ENCODE measurements around the gene ESYT1. TPM values are rescaled to one million over a fixed set of nuclear protein-coding genes. Genes with fewer than 3 reads are reported as not detected.

ESYT1 gene
- total and polyA plus RNA-seq, 2 donors (not counting 1 experiment from before 2014, with no cell fraction given), result 182 to 446 TPM

DNA sequence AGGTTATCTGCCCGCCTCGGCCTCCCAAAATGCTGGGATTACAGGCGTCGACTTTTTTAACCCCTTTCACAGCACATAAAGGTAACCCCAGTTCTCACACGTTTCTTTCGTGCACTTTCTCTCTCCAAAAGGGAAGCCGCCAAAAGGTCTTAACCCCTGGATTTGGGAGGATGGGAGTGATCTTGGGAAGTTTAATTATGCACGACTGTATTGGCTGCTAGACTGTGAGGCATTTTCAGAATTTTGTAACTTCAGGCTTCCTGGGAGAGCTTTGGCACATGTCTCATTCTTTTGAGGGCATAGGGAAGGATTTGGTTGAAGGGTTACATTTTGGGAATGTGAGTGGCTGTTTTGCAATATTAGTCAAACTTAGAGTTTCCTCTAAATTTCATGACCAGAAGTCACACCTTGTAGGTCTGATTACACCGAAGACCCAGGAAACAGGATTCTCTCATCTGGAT lies 62.7 kb downstream of the ESYT1 start:
- peak in 1 of 2 donors; percentile 21 for DNase-seq (ENCODE audit: low read depth in 2 of 2)
- peak overlapping the region; percentile 30 for H2AFZ ChIP-seq (ENCODE audit: low read length)
- H4K20me1 ChIP-seq (ENCODE audit: control insufficient read depth, extremely low read depth, insufficient read depth, low read length), result no peaks in the 10 kb centered on the region
- H3K36me3 ChIP-seq (ENCODE audit: control insufficient read depth, insufficient read depth, low read length), result no peaks in the 10 kb centered on the region
- H3K4me3 ChIP-seq (replicated peaks in 1 of 4; ENCODE audit: control extremely low read depth in 1 of 4, insufficient read depth in 1 of 4, low read depth in 3 of 4, low read length in 4 of 4), result peak overlapping the region in 2 of 4 experiments; percentile 90 to 91
- H3K4me1 ChIP-seq (ENCODE audit: control insufficient read depth, extremely low read depth, insufficient read depth, low read length), result peaks cover 5% of the 10 kb centered on the region
- no peak overlapping the region for H3K9ac ChIP-seq (ENCODE audit: insufficient read depth, low read length)
- H3K9me3 ChIP-seq (ENCODE audit: control insufficient read depth, insufficient read depth, low read depth, low read length), result no peaks in the 10 kb centered on the region
- H3K79me2 ChIP-seq (ENCODE audit: control insufficient read depth, insufficient read depth, low read length), result peaks cover 30% of the 10 kb centered on the region
- H3K4me2 ChIP-seq (ENCODE audit: extremely low read depth, insufficient read depth, low read length), result peak overlapping the region; percentile 32
- H3K27ac ChIP-seq (ENCODE audit: insufficient read depth, low read length), result no peak overlapping the region
- TF ChIP-seq EZH2 (IDR thresholded peaks at IDR 0.05; ENCODE audit: low read length, missing control alignments), result no peak
- TF ChIP-seq, protein P1, sequence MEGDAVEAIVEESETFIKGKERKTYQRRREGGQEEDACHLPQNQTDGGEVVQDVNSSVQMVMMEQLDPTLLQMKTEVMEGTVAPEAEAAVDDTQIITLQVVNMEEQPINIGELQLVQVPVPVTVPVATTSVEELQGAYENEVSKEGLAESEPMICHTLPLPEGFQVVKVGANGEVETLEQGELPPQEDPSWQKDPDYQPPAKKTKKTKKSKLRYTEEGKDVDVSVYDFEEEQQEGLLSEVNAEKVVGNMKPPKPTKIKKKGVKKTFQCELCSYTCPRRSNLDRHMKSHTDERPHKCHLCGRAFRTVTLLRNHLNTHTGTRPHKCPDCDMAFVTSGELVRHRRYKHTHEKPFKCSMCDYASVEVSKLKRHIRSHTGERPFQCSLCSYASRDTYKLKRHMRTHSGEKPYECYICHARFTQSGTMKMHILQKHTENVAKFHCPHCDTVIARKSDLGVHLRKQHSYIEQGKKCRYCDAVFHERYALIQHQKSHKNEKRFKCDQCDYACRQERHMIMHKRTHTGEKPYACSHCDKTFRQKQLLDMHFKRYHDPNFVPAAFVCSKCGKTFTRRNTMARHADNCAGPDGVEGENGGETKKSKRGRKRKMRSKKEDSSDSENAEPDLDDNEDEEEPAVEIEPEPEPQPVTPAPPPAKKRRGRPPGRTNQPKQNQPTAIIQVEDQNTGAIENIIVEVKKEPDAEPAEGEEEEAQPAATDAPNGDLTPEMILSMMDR (conservative IDR thresholded peaks at IDR 0.05 in 1 of 2, IDR thresholded peaks at IDR 0.05 in 1 of 2; ENCODE audit: low read depth in 1 of 2, low read length in 2 of 2), result no peak
- no peaks in the 10 kb centered on the region for H3K27me3 ChIP-seq (ENCODE audit: control insufficient read depth, insufficient read depth, low read length)

DNA sequence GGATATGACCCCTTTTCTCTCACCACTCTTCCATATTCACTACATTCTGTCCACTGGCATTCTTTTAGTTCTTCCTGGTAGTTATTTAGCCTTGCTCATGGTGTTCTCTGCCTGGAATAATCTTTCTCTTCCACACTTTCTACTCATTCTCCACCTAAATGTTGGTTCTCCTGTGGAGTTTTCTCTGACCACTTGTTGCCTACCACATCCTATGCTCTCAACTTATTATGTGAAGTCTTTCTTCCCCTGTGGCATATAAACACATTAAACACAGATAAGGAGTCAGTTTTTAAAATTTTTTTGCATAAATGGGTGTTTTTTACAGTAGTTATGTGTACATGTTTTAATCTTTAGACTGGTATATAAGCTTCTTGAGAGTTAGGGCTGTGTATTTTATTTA lies 64.5 kb downstream of the ESYT1 start:
- no peaks in the 10 kb centered on the region for H4K20me1 ChIP-seq (ENCODE audit: control insufficient read depth, extremely low read depth, insufficient read depth, low read length)
- H3K9ac ChIP-seq (ENCODE audit: insufficient read depth, low read length), result no peak overlapping the region
- H3K36me3 ChIP-seq (ENCODE audit: control insufficient read depth, insufficient read depth, low read length), result no peaks in the 10 kb centered on the region
- no peaks in the 10 kb centered on the region for H3K9me3 ChIP-seq (ENCODE audit: control insufficient read depth, insufficient read depth, low read depth, low read length)
- peaks cover 4% of the 10 kb centered on the region for H3K4me1 ChIP-seq (ENCODE audit: control insufficient read depth, extremely low read depth, insufficient read depth, low read length)
- peaks cover 15% of the 10 kb centered on the region for H3K79me2 ChIP-seq (ENCODE audit: control insufficient read depth, insufficient read depth, low read length)
- no peak overlapping the region for H3K4me3 ChIP-seq (replicated peaks in 1 of 4; ENCODE audit: control extremely low read depth in 1 of 4, insufficient read depth in 1 of 4, low read depth in 3 of 4, low read length in 4 of 4)
- H3K4me2 ChIP-seq (ENCODE audit: extremely low read depth, insufficient read depth, low read length), result no peak overlapping the region
- peak overlapping the region; percentile 13 for H2AFZ ChIP-seq (ENCODE audit: low read length)
- H3K27me3 ChIP-seq (ENCODE audit: control insufficient read depth, insufficient read depth, low read length), result no peaks in the 10 kb centered on the region
- no peak for DNase-seq (ENCODE audit: low read depth in 2 of 2)
- no peak overlapping the region for H3K27ac ChIP-seq (ENCODE audit: insufficient read depth, low read length)
- no peak for TF ChIP-seq EZH2 (IDR thresholded peaks at IDR 0.05; ENCODE audit: low read length, missing control alignments)
- TF ChIP-seq, protein P1 (conservative IDR thresholded peaks at IDR 0.05 in 1 of 2, IDR thresholded peaks at IDR 0.05 in 1 of 2; ENCODE audit: low read depth in 1 of 2, low read length in 2 of 2), result no peak

DNA sequence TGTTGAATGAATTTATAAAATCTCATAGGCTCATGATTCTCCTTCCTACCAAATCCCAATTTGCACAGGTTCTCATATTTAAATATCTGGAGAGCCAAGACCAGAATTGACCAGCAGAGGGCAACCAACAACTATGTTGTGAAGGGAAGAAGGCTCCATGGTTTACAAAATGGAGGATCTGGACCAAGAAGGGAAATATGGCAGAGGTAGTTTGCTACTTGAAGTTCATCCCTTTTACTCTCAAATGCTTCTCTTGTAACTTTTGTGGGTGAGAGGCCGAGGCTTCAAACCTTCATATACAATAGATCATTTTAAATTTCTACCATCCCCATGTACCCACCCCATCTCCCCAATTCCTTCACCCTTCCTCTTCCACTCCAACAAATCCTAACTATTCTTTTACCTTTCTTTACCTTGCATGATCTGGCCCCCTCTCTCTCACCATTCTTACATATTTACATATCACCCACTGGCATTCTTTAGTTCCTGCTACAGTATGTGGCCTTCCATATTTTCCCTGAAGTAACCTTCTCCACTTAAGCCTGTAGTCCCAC lies 65.0 kb downstream of the ESYT1 start:
- Histone ChIP-seq H3K4me1 (ENCODE audit: control insufficient read depth, extremely low read depth, insufficient read depth, low read length) (peaks cover 4% of the 10 kb centered on the region), H3K27ac (ENCODE audit: insufficient read depth, low read length) (no peak overlapping the region), H3K9me3 (ENCODE audit: control insufficient read depth, insufficient read depth, low read depth, low read length) (no peaks in the 10 kb centered on the region), H2AFZ (ENCODE audit: low read length) (peak overlapping the region; percentile 85), H3K4me2 (ENCODE audit: extremely low read depth, insufficient read depth, low read length) (no peak overlapping the region), H3K27me3 (ENCODE audit: control insufficient read depth, insufficient read depth, low read length) (no peaks in the 10 kb centered on the region), H3K4me3 (replicated peaks in 1 of 4; ENCODE audit: control extremely low read depth in 1 of 4, insufficient read depth in 1 of 4, low read depth in 3 of 4, low read length in 4 of 4) (no peak overlapping the region), H4K20me1 (ENCODE audit: control insufficient read depth, extremely low read depth, insufficient read depth, low read length) (no peaks in the 10 kb centered on the region), H3K9ac (ENCODE audit: insufficient read depth, low read length) (no peak overlapping the region), H3K79me2 (ENCODE audit: control insufficient read depth, insufficient read depth, low read length) (peaks cover 10% of the 10 kb centered on the region), H3K36me3 (ENCODE audit: control insufficient read depth, insufficient read depth, low read length) (no peaks in the 10 kb centered on the region)
- TF ChIP-seq, protein P1 (conservative IDR thresholded peaks at IDR 0.05 in 1 of 2, IDR thresholded peaks at IDR 0.05 in 1 of 2; ENCODE audit: low read depth in 1 of 2, low read length in 2 of 2), result peak; percentile 82 to 86
- TF ChIP-seq EZH2 (IDR thresholded peaks at IDR 0.05; ENCODE audit: low read length, missing control alignments), result no peak
- DNase-seq (ENCODE audit: low read depth in 2 of 2), result peak; percentile 75 to 91

Other genes with a start within 250 kb of the ESYT1 start
- gene PYM1, start 200.4 kb upstream of the ESYT1 start, total RNA-seq, result 28.5 and 38.6 TPM in 2 replicates
- gene PYM1, start 200.4 kb upstream of the ESYT1 start, polyA plus RNA-seq, result 27.8 and 29.3 TPM in 2 replicates
- 24.4 and 51.9 TPM in 2 replicates for gene DGKA, start 197.1 kb upstream of the ESYT1 start, total RNA-seq
- 41.4 and 44.7 TPM in 2 replicates for gene DGKA, start 197.1 kb upstream of the ESYT1 start, polyA plus RNA-seq
- gene PMEL, start 162.2 kb upstream of the ESYT1 start, total RNA-seq, result 0.26 and 0.50 TPM in 2 replicates
- gene PMEL, start 162.2 kb upstream of the ESYT1 start, polyA plus RNA-seq, result 0.41 and 0.84 TPM in 2 replicates
- 12.7 and 14.6 TPM in 2 replicates for gene CDK2, start 161.4 kb upstream of the ESYT1 start, total RNA-seq
- gene CDK2, start 161.4 kb upstream of the ESYT1 start, polyA plus RNA-seq, result 32.5 and 43.5 TPM in 2 replicates
- gene RAB5B, start 154.2 kb upstream of the ESYT1 start, total RNA-seq, result 46.2 and 55.3 TPM in 2 replicates
- gene RAB5B, start 154.2 kb upstream of the ESYT1 start, polyA plus RNA-seq, result 144 and 193 TPM in 2 replicates
- gene SUOX, start 131.0 kb upstream of the ESYT1 start, total RNA-seq, result 9.2 and 11.6 TPM in 2 replicates
- gene SUOX, start 131.0 kb upstream of the ESYT1 start, polyA plus RNA-seq, result 11.1 and 15.0 TPM in 2 replicates
- gene IKZF4, start 107.2 kb upstream of the ESYT1 start, total RNA-seq, result 0.51 and 2.0 TPM in 2 replicates
- 3.2 and 3.7 TPM in 2 replicates for gene IKZF4, start 107.2 kb upstream of the ESYT1 start, polyA plus RNA-seq
- 86.2 and 125 TPM in 2 replicates for gene RPS26, start 86.3 kb upstream of the ESYT1 start, total RNA-seq
- gene RPS26, start 86.3 kb upstream of the ESYT1 start, polyA plus RNA-seq, result 739 and 1,779 TPM in 2 replicates
- gene ERBB3, start 48.1 kb upstream of the ESYT1 start, total RNA-seq, result 0.66 and 1.3 TPM in 2 replicates
- 0.59 and 0.92 TPM in 2 replicates for gene ERBB3, start 48.1 kb upstream of the ESYT1 start, polyA plus RNA-seq
- 92.2 and 93.5 TPM in 2 replicates for gene PA2G4, start 23.7 kb upstream of the ESYT1 start, total RNA-seq
- 202 and 342 TPM in 2 replicates for gene PA2G4, start 23.7 kb upstream of the ESYT1 start, polyA plus RNA-seq
- gene RPL41, start 11.6 kb upstream of the ESYT1 start, total RNA-seq, result 2,664 and 4,175 TPM in 2 replicates
- gene RPL41, start 11.6 kb upstream of the ESYT1 start, polyA plus RNA-seq, result 6,961 and 9,604 TPM in 2 replicates
- 5.6 and 7.2 TPM in 2 replicates for gene ZC3H10, start 10.0 kb upstream of the ESYT1 start, total RNA-seq
- 1.8 and 1.9 TPM in 2 replicates for gene ZC3H10, start 10.0 kb upstream of the ESYT1 start, polyA plus RNA-seq
- gene MYL6B, start 24.3 kb downstream of the ESYT1 start, total RNA-seq, result 71.7 and 98.6 TPM in 2 replicates
- 87.7 and 99.1 TPM in 2 replicates for gene MYL6B, start 24.3 kb downstream of the ESYT1 start, polyA plus RNA-seq
- gene MYL6, start 30.1 kb downstream of the ESYT1 start, total RNA-seq, result 1,163 and 1,517 TPM in 2 replicates
- 6,238 and 7,941 TPM in 2 replicates for gene MYL6, start 30.1 kb downstream of the ESYT1 start, polyA plus RNA-seq
- 55.5 and 70.8 TPM in 2 replicates for gene SMARCC2, start 61.2 kb downstream of the ESYT1 start, total RNA-seq
- gene SMARCC2, start 61.2 kb downstream of the ESYT1 start, polyA plus RNA-seq, result 60.2 and 69.6 TPM in 2 replicates
- gene RNF41, start 93.7 kb downstream of the ESYT1 start, total RNA-seq, result 120 and 199 TPM in 2 replicates
- 88.4 and 99.7 TPM in 2 replicates for gene RNF41, start 93.7 kb downstream of the ESYT1 start, polyA plus RNA-seq
- 25.9 and 29.2 TPM in 2 replicates for gene NABP2, start 96.1 kb downstream of the ESYT1 start, total RNA-seq
- gene NABP2, start 96.1 kb downstream of the ESYT1 start, polyA plus RNA-seq, result 39.7 and 65.5 TPM in 2 replicates
- not detected in 2 replicates for gene SLC39A5, start 101.8 kb downstream of the ESYT1 start, total RNA-seq
- gene SLC39A5, start 101.8 kb downstream of the ESYT1 start, polyA plus RNA-seq, result not detected in 2 replicates
- 9.0 and 14.9 TPM in 2 replicates for gene ANKRD52, start 130.1 kb downstream of the ESYT1 start, total RNA-seq
- gene ANKRD52, start 130.1 kb downstream of the ESYT1 start, polyA plus RNA-seq, result 12.2 and 15.8 TPM in 2 replicates
- 6.4 and 9.1 TPM in 2 replicates for gene COQ10A, start 138.7 kb downstream of the ESYT1 start, total RNA-seq
- gene COQ10A, start 138.7 kb downstream of the ESYT1 start, polyA plus RNA-seq, result 14.2 and 16.2 TPM in 2 replicates
- 70.4 and 117 TPM in 2 replicates for gene CS, start 172.1 kb downstream of the ESYT1 start, total RNA-seq
- gene CS, start 172.1 kb downstream of the ESYT1 start, polyA plus RNA-seq, result 170 and 228 TPM in 2 replicates
- gene CNPY2, start 187.7 kb downstream of the ESYT1 start, total RNA-seq, result 47.3 and 48.2 TPM in 2 replicates
- 124 and 142 TPM in 2 replicates for gene CNPY2, start 187.7 kb downstream of the ESYT1 start, polyA plus RNA-seq
- gene PAN2, start 205.7 kb downstream of the ESYT1 start, total RNA-seq, result 18.5 and 25.9 TPM in 2 replicates
- gene PAN2, start 205.7 kb downstream of the ESYT1 start, polyA plus RNA-seq, result 11.4 and 17.3 TPM in 2 replicates
- 0.17 TPM in 1 of 2 replicates, not detected in the other for gene IL23A, start 210.6 kb downstream of the ESYT1 start, total RNA-seq
- 0.12 TPM in 1 of 2 replicates, not detected in the other for gene IL23A, start 210.6 kb downstream of the ESYT1 start, polyA plus RNA-seq
- gene STAT2, start 231.8 kb downstream of the ESYT1 start, total RNA-seq, result 284 and 368 TPM in 2 replicates
- 112 and 148 TPM in 2 replicates for gene STAT2, start 231.8 kb downstream of the ESYT1 start, polyA plus RNA-seq
- not detected in 2 replicates for gene APOF, start 234.6 kb downstream of the ESYT1 start, total RNA-seq
- gene APOF, start 234.6 kb downstream of the ESYT1 start, polyA plus RNA-seq, result not detected in 2 replicates

Data from fibroblast of lung (primary cell).